Ishikawa (cell line): Measurements from ENCODE around the gene DDTL.

ENCODE experiments used
- CEBPB ChIP-seq: IDR thresholded peaks from 2 replicates; pipeline ENCODE4 v1.6.1; 2012
- CREB1 ChIP-seq: IDR thresholded peaks from 2 replicates; pipeline ENCODE4 v1.6.1; 2012; ENCODE audit warnings: low read depth
- EGR1 ChIP-seq: IDR thresholded peaks from 2 replicates; pipeline ENCODE4 v1.6.1; 2012
- EP300 ChIP-seq: IDR thresholded peaks from 2 replicates; pipeline ENCODE4 v1.6.1; 2012; ENCODE audit warnings: borderline replicate concordance
- FOXM1 ChIP-seq: IDR thresholded peaks from 2 replicates; pipeline ENCODE4 v1.6.1; 2012; ENCODE audit warnings: low read depth, borderline replicate concordance
- MAX ChIP-seq: IDR thresholded peaks from 2 replicates; pipeline ENCODE4 v1.6.1; 2012
- NFIC ChIP-seq: IDR thresholded peaks from 2 replicates; pipeline ENCODE4 v1.6.1; 2012
- RAD21 ChIP-seq: IDR thresholded peaks from 2 replicates; pipeline ENCODE4 v1.6.1; 2012; ENCODE audit warnings: low read depth
- REST ChIP-seq: IDR thresholded peaks from 2 replicates; pipeline ENCODE4 v1.6.1; 2012; ENCODE audit warnings: low read depth, mild to moderate bottlenecking
- TAF1 ChIP-seq: IDR thresholded peaks from 2 replicates; pipeline ENCODE4 v1.6.1; 2012; ENCODE audit warnings: low read depth, mild to moderate bottlenecking
- TCF12 ChIP-seq: IDR thresholded peaks from 2 replicates; pipeline ENCODE4 v1.6.1; 2012; ENCODE audit warnings: low read depth
- TEAD4 ChIP-seq: IDR thresholded peaks from 2 replicates; pipeline ENCODE4 v1.6.1; 2012
- USF1 ChIP-seq: IDR thresholded peaks from 2 replicates; pipeline ENCODE4 v1.6.1; 2012
- YY1 ChIP-seq: IDR thresholded peaks from 2 replicates; pipeline ENCODE4 v1.6.1; 2012; ENCODE audit warnings: low read depth
- ZBTB7A ChIP-seq: IDR thresholded peaks from 2 replicates; pipeline ENCODE4 v1.6.1; 2012; ENCODE audit warnings: low read depth

Gene DDTL

GRCh38 chr22:24021304-24021703 lies 54.6 kb downstream of the DDTL start:
- no peak for TF ChIP-seq USF1
- TF ChIP-seq MAX = no peak
- TF ChIP-seq TEAD4 = no peak
- TF ChIP-seq EP300 = no peak
- TF ChIP-seq NFIC = no peak
- TF ChIP-seq CEBPB = no peak
- TF ChIP-seq ZBTB7A = no peak
- no peak for TF ChIP-seq FOXM1
- no peak for TF ChIP-seq CREB1
- TF ChIP-seq TAF1 = no peak
- no peak for TF ChIP-seq YY1
- no peak for TF ChIP-seq TCF12
- no peak for TF ChIP-seq REST
- TF ChIP-seq RAD21 = no peak
- no peak for TF ChIP-seq EGR1
